Astrocyte of the spinal cord (primary cell): ENCODE data around the gene PRMT2.

Source experiments
- DNase-seq: peaks from one replicate; pipeline ENCODE4 v3.0.0; 2011; ENCODE audit warnings: low read depth, low spot score
- H3K4me3 ChIP-seq: 2 replicates; pipeline ENCODE4 v1.5.1; 2011; ENCODE audit warnings: low read depth, mild to moderate bottlenecking, low read length, moderate library complexity
- in situ Hi-C: cut with HindIII; loops from 2 replicates; pipeline ENCODE4 v1.10.0; 2017; ENCODE audit warnings: low sequenced_read_pairs
- TF ChIP-seq, protein P1 (sequence below): IDR thresholded peaks from 2 replicates; pipeline ENCODE4 v1.5.1; 2012; ENCODE audit warnings: low read depth, mild to moderate bottlenecking, low read length, inconsistent platforms

PRMT2 gene

DNA sequence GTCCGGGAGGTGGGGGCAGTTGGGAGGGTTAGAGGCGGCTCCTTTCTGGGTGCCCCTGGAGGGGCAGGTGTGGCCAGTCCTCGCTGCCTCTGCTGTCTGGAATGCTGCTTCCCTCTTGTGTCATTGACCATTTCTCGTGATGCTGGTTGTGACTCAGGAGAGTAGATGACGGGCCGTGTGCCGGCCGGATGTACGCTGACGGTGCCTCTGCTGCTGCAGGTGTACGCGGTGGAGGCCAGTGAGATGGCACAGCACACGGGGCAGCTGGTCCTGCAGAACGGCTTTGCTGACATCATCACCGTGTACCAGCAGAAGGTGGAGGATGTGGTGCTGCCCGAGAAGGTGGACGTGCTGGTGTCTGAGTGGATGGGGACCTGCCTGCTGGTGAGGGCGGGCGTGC lies 13.9 kb downstream of the PRMT2 start:
- in situ Hi-C loops: no loop called here
- no peak overlapping the region for H3K4me3 ChIP-seq
- TF ChIP-seq, protein P1, sequence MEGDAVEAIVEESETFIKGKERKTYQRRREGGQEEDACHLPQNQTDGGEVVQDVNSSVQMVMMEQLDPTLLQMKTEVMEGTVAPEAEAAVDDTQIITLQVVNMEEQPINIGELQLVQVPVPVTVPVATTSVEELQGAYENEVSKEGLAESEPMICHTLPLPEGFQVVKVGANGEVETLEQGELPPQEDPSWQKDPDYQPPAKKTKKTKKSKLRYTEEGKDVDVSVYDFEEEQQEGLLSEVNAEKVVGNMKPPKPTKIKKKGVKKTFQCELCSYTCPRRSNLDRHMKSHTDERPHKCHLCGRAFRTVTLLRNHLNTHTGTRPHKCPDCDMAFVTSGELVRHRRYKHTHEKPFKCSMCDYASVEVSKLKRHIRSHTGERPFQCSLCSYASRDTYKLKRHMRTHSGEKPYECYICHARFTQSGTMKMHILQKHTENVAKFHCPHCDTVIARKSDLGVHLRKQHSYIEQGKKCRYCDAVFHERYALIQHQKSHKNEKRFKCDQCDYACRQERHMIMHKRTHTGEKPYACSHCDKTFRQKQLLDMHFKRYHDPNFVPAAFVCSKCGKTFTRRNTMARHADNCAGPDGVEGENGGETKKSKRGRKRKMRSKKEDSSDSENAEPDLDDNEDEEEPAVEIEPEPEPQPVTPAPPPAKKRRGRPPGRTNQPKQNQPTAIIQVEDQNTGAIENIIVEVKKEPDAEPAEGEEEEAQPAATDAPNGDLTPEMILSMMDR: no peak
- no peak for DNase-seq

DNA sequence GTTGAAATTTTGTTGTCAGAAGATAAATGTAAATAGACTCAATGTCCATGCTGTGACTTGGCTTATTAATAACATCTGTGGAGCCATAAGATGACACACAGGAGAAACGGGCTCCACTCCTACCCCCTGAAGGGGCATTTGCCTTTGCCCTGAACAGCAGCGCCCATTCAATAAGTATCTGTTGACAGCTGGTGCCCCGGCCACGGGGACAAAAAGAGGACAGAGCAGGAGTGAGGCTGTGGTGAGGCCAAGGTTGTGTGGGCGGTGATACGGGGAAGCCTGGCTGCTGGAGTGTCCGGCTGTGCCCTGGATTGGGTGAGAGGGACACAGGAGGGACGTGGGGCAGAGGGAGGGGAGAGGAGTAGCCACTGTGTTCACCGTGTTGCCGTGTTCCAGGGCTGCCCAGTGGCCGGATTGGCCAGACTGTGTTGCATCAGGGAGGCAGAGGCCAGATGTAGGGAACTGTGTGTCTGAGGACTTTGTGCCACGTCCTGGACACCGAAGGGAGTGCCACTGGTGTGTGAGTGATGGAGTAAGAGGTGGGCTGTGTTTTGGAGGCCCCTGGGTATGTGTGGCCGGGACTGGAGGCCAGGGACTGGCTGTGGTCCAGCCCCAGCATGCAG lies 15.1 kb downstream of the PRMT2 start:
- DNase-seq: no peak
- in situ Hi-C loops: no loop called here
- no peak overlapping the region for H3K4me3 ChIP-seq
- TF ChIP-seq, protein P1: no peak

DNA sequence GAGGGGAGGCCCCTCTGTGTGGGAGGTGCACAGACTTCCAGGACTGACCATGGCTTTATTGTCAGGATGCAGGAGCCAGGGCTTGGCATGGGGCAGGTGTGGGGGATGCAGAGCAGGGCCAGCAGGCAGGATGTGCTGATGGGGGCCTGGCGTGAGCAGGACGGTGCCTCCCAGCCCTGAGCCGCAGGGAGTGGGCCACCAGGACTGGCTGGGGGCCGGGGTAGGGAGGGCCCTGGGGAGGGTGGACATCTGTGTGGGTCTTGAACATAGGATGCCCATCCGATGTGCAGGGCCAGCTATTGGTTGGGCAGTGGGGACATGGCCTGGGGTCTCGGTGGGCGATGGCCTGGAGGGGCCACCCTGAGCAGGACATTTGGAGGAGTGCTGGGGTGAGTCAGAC lies 15.6 kb downstream of the PRMT2 start:
- no peak for DNase-seq
- no peak overlapping the region for H3K4me3 ChIP-seq
- in situ Hi-C loops: no loop called here
- TF ChIP-seq, protein P1: no peak

DNA sequence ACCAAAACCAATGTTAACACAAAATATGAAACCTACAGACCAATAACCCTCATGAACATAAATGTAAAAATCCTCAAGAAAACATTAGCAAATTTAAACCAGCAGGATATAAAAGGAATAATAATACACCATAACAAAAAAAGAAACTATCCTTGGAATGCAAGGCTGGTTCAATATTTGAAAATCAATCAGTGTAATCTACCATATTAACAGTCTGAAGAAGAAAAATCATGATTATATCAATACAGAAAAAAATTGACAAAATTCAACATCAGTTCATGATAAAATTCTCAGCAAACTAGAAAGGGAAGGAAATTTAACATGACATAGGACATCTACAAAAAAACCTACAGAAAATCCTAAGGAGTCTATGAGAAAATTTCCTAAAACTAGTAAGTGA lies 19.8 kb downstream of the PRMT2 start:
- TF ChIP-seq, protein P1: no peak
- in situ Hi-C loops: no loop called here
- H3K4me3 ChIP-seq: no peak overlapping the region
- no peak for DNase-seq

DNA sequence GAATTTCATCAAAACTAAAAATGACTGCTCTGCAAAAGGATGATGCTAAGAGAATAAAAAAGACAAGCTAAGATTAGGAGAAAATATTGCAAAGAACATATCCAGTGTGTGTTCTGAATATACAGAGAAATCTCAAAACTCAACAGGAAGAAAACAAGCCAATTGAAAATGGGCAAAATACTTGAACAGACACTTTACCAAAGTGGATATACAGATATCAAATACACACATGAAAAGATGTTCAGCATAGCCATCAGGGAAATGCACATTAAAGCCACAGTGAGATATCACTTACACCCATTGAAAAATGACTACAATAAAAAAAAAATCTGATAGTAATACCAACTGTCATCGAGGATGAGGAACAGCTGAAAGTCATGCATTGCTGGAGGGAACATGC lies 21.3 kb downstream of the PRMT2 start:
- H3K4me3 ChIP-seq: no peak overlapping the region
- in situ Hi-C loops: no loop called here
- TF ChIP-seq, protein P1: no peak
- no peak for DNase-seq

DNA sequence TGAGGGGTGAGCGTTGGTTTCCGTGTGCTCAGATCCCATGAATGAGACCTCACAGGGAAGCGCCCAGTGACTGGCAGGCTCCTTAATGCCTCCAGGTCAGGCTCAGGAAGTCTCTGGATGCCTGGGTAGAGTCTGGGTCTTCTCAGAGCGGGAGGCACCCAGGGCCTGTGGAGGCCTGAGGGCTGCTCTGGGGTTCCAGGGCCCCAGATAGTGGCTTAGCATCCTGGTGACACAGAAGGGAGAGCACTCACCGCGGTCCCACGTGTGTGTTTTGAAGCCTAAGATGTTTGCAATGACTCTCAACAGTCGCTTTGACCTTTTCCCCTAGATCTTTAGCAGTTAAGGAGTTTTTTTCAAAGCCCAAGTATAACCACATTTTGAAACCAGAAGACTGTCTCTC lies 25.0 kb downstream of the PRMT2 start:
- no peak for DNase-seq
- in situ Hi-C loops: no loop called here
- H3K4me3 ChIP-seq: no peak overlapping the region
- TF ChIP-seq, protein P1: no peak
